Measurements from ENCODE around the gene OR1F1. TPM values are rescaled to one million over a fixed set of nuclear protein-coding genes. Genes with fewer than 3 reads are reported as not detected.

Gene OR1F1
- total RNA-seq, 1 experiment from 2014 or later = 0.26 TPM

- CTCF ChIA-PET = interaction anchor here (0.6 to 1.4 kb wide), 3 partner anchors 9 to 19 kb away, joined by 3 to 8 read pairs (median 3); no protein-coding TSS in a partner anchor
- Histone ChIP-seq H3K36me3 (ENCODE audit: control insufficient read depth, insufficient read depth, low read length) (peaks cover 2% of the 10 kb centered on the region; the same call in 1 of the 2 replicates), H3K27me3 (ENCODE audit: control insufficient read depth, insufficient read depth, low read length) (no peaks in the 10 kb centered on the region), H3K9me3 (ENCODE audit: control insufficient read depth, insufficient read depth, low read depth, low read length) (no peaks in the 10 kb centered on the region), H3K27ac (ENCODE audit: low read length) (no peak overlapping the region), H3K4me1 (ENCODE audit: control insufficient read depth, insufficient read depth, low read length) (peaks cover 12% of the 10 kb centered on the region; the same call in 1 of the 2 replicates), H3K4me3 (ENCODE audit: low read depth in 2 of 2, low read length in 2 of 2) (peak overlapping the region; percentile 70 to 96)
- POLR2A ChIA-PET = no interaction called here
- BruUV-seq (replicated peaks) = no TSS peak
- ATAC-seq (no peak), DNase-seq (ENCODE audit: low read depth, low spot score) (no peak)
- intact Hi-C loops (cut with micrococcal nuclease; ENCODE audit: unreplicated experiment) = no loop called here
- in situ Hi-C loops (cut with HindIII; ENCODE audit: low pct_unique_long_range_greater_than_20kb, low sequenced_read_pairs) = no loop called here
- TF ChIP-seq CTCF (IDR thresholded peaks at IDR 0.05) = no peak
- TF ChIP-seq SIN3A (IDR thresholded peaks at IDR 0.05; ENCODE audit: borderline replicate concordance, insufficient read depth, low read depth, low read length) = no peak
- no peak for TF ChIP-seq REST (IDR thresholded peaks at IDR 0.05; ENCODE audit: insufficient read depth in 1 of 2, low read depth in 2 of 2, low read length in 1 of 2)
- TF ChIP-seq TCF7L2 (IDR thresholded peaks at IDR 0.05; ENCODE audit: low read depth, low read length) = no peak; the same call in 1 of the 2 replicates
- no peak for TF ChIP-seq POLR2AphosphoS5 (IDR thresholded peaks at IDR 0.05; ENCODE audit: low read depth, low read length)
These were observed 35.0 kb upstream of the OR1F1 start for GRCh38 chr16:3152991-3153368.

- TF ChIP-seq TCF7L2 (IDR thresholded peaks at IDR 0.05; ENCODE audit: low read depth, low read length) (no peak), SIN3A (IDR thresholded peaks at IDR 0.05; ENCODE audit: borderline replicate concordance, insufficient read depth, low read depth, low read length) (no peak), POLR2AphosphoS5 (IDR thresholded peaks at IDR 0.05; ENCODE audit: low read depth, low read length) (no peak), REST (IDR thresholded peaks at IDR 0.05; ENCODE audit: insufficient read depth in 1 of 2, low read depth in 2 of 2, low read length in 1 of 2) (no peak), CTCF (IDR thresholded peaks at IDR 0.05) (no peak)
- intact Hi-C loops (cut with micrococcal nuclease; ENCODE audit: unreplicated experiment) (no loop called here), in situ Hi-C loops (cut with HindIII; ENCODE audit: low pct_unique_long_range_greater_than_20kb, low sequenced_read_pairs) (no loop called here)
- no peak overlapping the region for H3K4me3 ChIP-seq (ENCODE audit: low read depth in 2 of 2, low read length in 2 of 2)
- DNase-seq (ENCODE audit: low read depth, low spot score) (no peak), ATAC-seq (no peak)
- H3K27ac ChIP-seq (ENCODE audit: low read length) = no peak overlapping the region
- no peaks in the 10 kb centered on the region for H3K27me3 ChIP-seq (ENCODE audit: control insufficient read depth, insufficient read depth, low read length)
- H3K4me1 ChIP-seq (ENCODE audit: control insufficient read depth, insufficient read depth, low read length) = 0 out of 2 replicates have a peak, but pooled peaks cover 3% of the 10 kb centered on the region
- BruUV-seq (replicated peaks) = no TSS peak
- POLR2A ChIA-PET = no interaction called here
- H3K9me3 ChIP-seq (ENCODE audit: control insufficient read depth, insufficient read depth, low read depth, low read length) = no peaks in the 10 kb centered on the region
- no peaks in the 10 kb centered on the region for H3K36me3 ChIP-seq (ENCODE audit: control insufficient read depth, insufficient read depth, low read length)
- CTCF ChIA-PET = no interaction called here
These were observed 32.8 kb upstream of the OR1F1 start for GRCh38 chr16:3155181-3155580.

Measured in Panc1 (cell line).